CD4-positive, alpha-beta T cell treated with Interleukin-4 for 1 hour (primary cell): ENCODE measurements around the gene PTPRO.

Source experiments
- DNase-seq, 2 donors: peaks; one replicate each; pipeline ENCODE4 v3.0.0-alpha.2; 2020 to 2022

The PTPRO gene

DNA sequence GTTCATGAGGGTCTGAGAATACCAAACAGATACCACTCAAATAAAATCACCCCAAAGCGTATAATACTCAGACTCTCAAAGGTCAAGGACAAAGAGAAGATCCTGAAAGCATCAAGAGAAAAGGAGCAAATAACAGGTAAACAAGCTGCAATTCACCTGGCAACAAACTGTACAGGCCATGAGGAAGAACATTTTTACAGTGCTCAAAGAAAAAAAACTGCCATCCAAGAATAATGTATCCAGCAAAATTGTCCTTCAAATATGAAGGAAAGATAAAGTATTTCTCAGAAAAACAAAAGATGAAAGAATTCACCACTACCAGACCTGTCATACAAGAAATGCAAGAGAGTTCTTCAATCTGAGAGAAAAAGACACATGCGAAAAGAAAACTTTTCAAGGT, 206.4 kb downstream of the PTPRO start:
- DNase-seq: no peak

DNA sequence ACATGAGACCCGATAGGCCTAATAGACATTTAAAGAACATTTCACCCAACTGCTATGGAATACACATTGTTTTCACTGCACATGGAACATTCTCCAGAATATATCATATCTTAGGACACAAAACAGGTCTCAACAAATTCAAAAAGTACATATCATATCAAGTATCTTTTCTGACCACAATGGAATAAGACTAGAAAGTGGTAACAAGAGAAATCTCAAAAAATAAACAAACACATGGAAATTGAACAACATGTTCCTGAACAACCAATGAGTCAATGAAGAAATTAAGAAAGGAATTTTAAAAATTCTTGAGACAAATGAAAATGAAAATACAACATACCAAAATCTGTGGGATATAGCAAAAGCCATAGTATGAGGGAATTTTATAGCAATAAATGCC, 208.1 kb downstream of the PTPRO start:
- no peak for DNase-seq

DNA sequence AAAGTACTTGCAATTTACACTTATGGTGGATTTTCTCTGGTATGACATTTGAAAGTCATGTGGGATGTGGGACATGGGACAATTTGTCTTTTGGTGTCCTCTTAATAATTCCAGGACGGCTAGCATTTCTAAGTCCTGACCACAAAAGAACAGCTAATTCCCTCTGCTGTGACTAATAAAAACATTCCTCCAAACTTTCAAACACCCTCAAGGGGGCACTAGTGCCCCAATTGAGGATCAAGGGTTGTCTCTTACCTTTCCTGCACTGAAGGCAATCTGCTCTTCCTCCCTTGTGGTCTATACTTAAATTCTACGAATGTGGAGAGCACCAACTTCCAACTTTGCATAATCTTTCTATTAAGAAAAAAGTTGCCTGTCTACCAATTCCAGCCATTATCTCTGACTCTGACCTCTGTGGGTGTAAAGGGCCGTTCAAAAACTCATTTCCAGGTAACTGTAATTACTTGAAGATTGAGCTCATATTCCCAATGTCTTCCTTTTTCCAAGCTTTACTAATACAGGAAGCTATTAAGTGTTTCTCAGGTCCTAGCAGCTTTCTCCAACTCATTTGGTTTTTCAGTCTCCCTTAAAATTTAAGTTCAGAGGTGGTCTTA, 210.2 kb downstream of the PTPRO start:
- peak; percentile 62 to 72 for DNase-seq

DNA sequence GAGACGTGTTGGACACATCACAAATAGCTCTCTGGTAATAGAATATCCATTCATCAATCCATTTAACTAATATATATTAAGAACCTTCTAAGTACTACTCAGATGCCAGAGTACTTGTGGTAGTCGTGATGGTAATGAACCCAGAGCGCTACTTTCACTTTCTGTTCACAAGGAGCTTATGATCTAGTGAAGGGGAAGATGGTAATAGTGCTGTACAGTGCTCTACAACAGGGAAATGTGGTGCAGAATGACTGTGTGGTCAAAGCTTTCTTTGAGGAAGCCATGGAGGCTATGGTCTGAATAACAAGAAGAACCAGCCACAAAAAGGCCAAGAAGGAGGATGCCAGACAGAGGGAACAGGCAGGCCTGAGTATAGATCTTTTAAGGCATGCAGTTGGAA, 212.0 kb downstream of the PTPRO start:
- DNase-seq: peak; percentile 25 to 64

DNA sequence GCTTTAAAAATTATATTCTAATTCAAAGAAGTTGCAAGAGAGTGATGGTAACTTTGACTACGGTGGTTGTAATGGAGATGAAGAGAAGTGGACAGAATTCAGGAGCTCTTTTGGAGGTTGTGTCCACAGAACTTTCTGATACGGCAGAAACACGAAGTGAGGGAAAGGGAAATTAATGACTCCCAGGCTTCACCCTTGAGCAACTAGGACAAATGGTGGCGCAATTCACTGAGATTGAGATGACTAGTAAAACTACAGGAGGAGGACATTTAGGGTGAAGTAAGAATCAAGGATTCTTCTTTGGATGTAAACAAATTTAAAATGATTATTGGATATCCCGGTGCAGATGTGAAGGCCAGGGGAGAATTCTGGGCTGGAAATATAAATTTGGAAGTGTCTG, 212.6 kb downstream of the PTPRO start:
- no peak for DNase-seq

DNA sequence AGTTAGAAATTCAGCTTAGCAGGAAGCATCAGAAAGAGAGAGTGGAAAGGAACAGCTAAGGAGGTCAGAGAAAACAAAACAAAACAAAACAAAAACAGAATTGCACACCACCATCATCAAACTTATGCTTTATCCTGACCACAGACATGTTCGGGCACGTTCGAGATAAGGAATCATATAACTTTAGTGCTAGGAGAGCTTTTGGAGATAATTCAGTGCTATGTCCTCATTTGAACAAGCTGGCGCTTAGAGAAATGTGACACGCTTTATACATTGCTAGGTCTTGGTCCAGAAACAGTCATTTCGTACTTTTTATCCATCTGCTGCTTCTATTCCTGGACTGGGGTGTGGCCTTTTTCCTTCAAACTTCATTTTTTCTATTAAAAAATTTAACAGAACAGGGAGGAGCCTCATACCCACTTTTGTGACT, 213.1 kb downstream of the PTPRO start:
- DNase-seq: no peak

DNA sequence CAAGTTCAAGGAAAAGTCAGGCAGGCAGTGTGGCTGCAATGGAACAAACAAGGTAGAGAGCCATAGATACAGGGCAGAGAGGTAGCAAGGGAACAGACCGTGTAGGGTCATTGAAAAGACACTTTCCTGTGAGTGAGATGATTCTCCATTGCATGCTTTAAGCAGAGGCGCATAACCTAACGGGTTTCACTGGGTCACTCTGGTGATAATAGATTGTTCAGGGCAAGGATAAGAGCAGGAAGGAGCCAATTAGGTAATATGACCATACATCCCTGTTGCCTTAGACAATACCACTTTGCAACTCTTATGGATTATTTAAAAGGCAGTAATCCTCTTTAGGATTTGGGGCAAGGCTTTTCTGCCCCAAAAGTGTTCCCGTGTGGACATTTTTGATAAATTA, 214.1 kb downstream of the PTPRO start:
- no peak for DNase-seq

DNA sequence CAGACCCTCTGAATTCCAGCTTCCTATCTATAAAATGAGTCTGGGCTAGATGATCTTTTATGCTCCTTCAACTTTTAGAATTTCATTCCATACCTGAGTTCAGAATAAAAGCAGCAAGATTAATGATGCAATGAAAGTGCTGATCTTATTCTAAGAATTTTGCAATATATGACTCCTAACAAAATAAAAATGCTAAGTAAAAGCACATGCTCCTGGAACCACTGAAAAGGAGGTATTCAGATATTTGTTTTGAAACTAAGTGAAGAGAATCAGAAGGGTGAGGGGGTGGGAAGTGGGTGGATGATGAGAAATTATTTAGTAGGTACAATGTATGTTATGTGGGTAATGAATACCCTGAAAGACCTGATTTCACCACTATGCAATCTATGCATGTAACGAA, 216.6 kb downstream of the PTPRO start:
- no peak for DNase-seq

DNA sequence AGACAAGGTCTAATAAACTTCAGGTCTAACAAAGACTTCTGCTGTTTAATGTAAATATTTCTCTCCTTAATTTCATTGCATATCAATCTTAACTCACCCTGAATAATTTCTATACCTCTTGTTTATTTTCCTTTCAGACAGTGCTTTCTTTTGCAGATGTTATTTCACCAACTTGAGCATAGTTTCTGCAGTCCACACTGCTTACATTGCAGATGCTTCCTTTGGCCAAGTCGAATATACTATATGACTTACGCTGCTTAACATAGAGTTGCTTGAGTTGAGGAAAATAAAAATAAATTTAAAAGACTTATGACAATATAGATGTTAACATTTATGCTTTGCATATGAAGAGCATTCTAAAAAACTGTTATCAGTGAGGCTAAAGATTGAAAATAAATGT, 217.7 kb downstream of the PTPRO start:
- no peak for DNase-seq

DNA sequence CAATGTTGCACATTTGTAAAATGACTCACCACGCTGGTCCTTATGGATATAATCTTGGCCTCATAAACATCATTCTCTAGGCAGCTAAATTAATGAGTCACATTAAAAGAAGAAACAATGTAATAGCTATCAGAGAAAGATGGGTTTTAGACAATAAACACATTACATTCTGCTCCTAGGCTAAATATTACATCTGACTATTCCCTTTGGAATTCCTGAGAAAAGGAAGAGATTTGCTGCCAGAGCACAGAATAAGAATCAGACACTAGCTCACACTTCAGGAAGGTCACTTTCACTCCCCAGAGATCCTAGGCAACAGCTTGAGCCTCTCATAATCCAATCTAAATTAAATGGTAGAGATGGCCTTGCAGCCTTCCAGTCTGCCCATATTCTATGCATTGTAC, 218.2 kb downstream of the PTPRO start:
- DNase-seq: no peak

DNA sequence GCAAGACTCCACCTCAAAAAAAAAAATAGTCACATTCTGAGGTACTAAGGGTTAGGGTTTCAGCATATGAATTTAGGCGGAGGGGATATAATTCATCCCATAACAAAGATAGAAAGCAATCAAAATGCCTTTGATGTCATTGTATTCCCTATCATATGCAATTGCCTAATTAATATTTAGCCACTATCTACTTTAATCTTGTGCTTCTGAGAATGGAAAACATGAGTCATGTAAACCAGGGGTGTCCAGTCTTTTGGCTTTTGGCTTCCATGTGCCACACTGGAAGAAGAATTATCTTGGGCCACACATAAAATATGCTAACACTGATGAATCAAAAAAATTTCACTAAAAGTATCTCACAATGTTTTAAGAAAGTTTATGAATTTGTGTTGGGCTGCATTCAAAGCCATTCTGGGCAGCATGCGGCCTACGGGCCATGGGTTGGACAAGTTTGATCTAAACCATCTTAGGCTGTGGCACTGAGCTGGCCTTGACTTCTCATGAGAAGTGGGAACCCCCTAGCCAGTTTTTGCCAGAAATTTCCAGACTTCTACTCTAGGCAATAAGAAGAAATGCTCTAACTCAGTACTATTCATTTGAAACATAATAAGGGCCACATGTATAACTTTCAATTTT, 219.8 kb downstream of the PTPRO start:
- DNase-seq: no peak

DNA sequence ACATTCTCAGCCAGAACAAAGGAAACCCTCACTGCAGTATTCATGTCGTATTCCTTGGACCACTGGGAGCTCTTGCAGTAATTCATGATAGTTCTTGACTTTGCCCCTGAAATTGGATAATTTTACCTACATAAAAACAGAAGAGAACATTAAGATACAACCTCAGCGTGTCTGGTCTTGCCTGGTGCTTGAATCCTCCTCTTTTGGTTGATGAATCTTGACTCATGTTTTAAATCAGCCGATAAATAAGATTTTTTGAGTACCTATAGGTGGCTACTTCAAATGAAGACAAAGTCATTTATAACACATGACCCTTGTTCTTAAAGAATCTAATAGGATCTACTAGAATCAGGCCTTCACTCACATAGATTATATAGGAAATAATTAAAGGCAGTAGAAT, 221.0 kb downstream of the PTPRO start:
- DNase-seq: no peak

DNA sequence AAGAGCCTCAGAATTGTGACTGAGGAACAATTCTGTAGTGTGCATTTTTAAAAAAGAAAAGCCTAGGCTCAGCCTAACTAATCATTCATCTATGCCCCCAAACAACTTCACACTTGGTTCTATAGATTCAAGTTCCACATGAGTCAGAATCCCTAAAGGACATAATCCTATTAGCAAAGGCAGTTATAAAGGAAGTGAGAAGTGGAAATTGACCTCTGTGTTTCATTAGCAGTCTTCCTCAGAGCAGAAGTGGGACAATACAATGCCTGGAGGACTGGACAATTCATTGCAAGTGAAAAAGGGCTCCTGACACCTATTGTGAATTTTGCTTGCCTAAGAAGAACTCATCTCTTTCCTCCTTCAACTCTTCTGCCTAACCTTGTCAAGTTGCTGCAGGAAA, 222.3 kb downstream of the PTPRO start:
- DNase-seq: no peak

DNA sequence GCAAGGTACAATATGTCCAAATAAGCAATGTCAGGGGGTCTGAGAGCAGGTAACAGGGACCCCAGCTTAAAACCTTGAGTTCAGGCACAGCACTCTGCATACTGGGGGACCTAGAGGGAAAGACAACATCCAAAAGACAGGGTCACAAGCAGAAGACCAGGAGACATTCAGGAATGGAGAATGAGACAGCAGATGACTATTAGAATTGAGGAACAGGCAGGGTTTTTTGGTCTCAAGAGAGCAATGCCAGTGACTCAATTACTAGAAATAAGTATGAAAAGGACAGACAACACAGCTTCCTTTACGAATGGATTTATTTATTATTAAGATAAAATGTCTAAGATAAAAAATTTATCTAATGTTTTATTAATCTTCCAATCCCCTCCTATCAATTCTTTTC, 223.0 kb downstream of the PTPRO start:
- no peak for DNase-seq

DNA sequence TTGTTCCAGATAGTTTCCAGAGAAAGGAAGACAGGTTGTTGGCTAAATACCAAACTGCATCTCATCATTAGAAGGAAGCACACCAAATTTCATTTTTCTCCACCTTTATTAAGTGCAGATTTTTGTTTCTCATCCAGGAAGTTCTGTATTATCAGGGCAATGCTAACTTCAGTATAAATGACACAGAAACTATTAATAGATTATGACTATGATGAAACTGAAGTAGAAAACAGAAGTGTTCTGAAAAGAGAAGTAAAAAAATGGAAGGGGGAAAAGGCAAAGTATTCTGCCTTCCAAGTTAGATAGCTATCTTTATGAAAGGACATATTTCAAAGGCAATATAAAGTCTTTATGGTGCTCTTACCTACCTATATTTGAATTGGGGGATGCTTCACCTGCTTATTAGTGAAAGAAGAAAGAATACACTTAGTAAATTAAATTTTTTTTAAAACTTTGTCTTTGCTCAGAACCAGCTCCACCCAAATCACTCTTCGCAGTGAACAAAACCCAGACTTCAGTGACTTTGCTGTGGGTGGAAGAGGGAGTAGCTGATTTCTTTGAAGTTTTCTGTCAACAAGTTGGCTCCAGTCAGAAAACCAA, 223.9 kb downstream of the PTPRO start:
- peak; percentile 67 to 72 for DNase-seq

DNA sequence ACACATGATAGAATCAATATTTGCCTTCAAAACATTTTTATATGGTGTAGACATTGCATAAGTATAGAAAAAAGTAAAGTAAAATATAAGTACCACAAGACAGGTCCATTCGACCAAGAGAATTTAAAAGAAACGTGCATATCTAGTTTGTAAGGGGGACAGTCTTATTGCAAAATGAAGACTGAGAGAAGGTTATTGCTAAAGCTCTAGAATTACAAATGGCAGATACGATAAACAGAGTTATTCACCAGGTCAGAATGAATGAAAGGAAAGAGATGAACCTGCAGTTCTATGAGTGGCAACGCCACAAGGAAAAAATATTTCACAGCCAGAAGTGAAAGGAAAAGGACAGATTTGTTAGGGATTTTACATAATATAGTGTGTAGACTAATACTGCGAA, 224.8 kb downstream of the PTPRO start:
- DNase-seq: no peak

DNA sequence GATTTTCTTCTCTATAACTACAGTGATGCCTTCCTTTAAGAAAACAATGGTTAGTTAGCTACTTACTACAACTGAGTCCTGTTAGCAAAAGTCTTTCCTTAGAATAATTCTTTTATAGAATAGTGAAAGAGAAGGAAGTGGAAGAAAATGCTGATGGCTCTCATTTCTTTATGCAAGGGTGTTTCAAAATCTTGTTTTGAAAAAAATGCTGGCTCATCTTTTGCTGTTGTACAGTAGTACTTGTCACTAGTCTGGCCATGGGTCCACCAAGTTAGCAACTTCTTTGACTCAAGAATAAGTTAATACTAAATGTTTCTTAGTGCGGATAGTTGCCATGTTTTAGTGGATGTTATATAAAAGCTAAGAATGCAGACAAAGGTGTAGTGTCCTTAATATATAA, 225.4 kb downstream of the PTPRO start:
- DNase-seq: no peak

DNA sequence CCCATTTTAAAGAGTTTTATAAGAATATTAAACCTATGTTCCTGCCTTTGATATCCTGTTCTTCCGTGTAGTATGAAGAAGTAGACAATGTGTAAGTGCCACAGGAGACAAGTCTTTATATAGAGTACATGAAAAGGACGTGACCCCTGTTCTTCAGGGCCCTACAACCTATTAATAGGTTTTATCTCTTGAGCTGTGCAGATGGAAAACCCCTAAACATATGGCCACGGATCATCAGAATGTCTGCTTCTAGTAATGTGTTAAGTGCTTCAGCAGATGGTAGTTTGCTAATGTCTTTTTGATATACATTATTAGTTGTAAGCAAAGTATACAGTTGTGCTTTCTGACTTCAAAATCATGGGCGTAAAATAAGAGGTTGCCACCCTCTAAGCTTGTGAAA, 228.5 kb downstream of the PTPRO start:
- no peak for DNase-seq

DNA sequence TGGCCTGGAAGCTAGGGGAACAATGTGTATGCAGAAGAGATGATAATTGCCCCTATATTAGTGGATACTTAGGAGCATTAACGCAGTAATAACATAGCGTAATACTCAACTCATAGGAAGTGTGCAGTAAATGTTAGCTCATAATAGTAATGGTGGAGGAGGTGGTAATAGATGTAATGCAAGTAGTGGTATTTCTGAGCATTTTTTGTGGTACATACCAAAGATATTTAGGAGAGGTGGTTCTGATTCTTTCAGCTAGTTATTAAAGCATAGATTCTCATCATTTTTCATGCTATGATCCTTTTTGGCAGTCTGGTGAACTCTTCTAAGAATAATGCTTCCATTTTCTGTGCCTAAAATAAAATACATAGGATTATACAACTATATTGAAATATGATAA, 233.1 kb downstream of the PTPRO start:
- DNase-seq: no peak

DNA sequence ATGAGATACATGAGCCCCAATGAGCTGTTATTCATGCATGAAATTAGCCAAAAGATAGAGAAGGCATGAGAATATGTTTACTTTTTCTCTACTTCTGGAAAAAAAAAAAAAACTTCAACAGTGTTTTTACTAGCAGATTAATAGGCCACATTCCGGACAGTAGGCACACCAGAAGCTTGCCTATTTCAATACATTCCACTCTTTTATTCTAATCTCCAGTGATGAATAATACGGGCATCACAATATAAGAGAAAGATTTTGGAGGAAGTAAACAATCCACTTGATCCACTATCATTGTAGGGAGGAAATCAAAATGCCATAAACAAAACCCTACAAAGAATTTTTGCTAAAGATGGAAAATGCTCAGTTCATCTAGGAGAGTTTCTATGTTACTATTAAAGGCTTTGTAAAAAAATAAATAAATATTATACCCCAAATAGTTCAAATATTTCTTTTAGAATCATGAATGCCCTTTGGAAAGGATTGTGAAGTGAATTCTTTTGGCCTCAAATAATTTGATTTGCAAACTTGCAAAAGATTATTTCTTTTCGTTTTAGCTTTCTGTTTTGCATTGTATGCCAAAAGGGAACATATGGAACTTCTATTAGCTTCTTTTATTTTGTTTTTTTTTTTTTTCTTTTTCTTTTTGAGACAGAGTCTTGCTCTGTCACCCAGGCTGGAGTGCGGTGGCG, 234.2 kb downstream of the PTPRO start:
- DNase-seq: no peak

DNA sequence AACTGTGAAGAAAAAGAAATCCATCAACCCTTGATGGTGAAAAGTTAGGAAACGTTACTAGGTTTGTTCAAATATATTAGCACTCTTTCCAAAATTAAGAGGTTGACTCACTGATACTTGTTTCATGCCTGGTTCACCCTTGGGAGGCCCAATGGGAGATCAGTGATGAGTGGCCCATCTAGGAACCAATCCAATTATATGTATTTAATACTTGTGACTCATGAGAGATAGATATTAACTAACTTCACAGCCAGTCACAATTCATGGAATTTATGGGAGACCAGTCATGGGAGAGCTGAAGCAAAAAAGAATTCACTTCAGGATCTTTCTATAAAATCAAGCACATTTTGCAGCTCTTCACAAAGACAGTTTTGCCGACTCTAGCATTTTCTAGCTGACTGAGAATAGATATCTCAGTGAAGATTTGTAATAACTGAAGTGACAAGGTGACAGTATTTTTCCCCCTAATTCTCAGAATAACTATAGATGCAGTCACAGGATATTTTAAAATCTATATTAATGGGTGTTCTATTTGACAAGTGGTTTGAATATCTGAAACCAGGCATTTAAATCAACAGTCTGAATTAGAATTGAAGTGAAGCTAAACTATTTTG, 236.7 kb downstream of the PTPRO start:
- no peak for DNase-seq

DNA sequence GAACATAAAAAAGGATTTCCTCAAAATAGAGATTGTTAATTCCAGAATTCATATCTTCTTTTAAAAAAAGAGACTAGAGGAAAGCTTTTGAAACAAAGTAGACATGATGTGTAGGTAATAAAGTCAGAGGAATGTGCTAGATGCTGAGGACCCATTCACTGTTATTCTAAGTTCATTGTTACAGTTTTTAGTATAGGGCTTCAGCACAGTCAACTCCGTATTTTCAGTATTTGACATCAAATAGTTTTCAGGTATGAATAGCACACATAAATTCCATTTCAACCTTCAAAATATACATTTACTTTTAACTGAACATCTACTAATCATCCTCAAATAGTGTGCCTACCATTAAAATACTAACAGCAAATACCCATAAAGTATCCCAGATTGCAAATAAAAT, 239.1 kb downstream of the PTPRO start:
- no peak for DNase-seq

DNA sequence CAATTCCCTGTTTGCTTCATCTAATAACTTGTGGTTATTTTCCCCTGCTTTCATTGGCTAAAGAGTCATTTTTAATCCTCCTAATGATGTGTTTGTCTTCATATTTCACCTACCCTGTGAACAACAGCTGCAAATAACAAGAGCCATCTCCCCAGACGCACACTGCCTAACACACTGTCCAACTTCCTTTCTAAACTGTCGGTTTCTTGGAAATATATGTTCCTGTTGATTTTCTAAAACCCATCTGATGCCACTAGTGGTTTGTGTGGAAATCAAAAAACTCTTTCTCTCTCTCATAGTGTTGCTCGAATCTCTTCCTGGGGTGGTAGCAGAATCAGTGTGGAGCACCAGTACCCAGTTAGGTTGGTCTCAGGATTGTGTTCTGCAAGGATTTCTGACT, 240.0 kb downstream of the PTPRO start:
- peak; percentile 25 to 29 for DNase-seq

DNA sequence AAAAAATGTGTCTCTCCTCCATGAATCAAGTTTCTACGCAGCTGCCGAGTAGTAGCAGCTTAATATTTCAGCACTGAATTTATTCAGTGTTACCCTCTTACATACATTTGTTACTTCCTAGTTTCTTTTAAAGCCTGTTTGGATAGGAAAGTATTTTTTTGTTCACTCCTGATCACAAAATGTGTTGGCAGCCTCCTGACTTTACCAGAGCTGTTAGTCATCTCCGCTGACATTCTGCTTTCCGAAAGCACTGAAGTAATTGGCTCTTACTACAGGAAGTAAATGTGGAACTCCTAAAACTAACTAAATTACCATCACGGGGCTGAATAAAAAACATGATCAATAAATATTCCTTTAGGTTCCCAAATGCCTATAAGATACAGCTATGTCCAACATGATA, 241.4 kb downstream of the PTPRO start:
- DNase-seq: peak; percentile 20 to 43
